Vagina (tissue), 2 donors: ENCODE measurements around the gene KRTAP10-8.

Experiments
- POLR2A ChIP-seq, 2 donors: fragments of 450-650 bp; IDR thresholded peaks; one replicate each; pipeline ENCODE4 v1.6.1; 2017; ENCODE audit warnings: antibody characterized with exemption in 2 of 2, mild to moderate bottlenecking in 2 of 2, moderate library complexity in 2 of 2
- POLR2AphosphoS5 ChIP-seq, 2 donors: sonication (generic); formaldehyde crosslinking; IDR thresholded peaks; one replicate each; pipeline ENCODE4 v1.9.0; 2017; ENCODE audit warnings: antibody characterized with exemption in 2 of 2, mild to moderate bottlenecking in 2 of 2, low read depth in 1 of 2; ENCODE audit not compliant: insufficient read depth in 1 of 2
- TF ChIP-seq, protein P1 (sequence below), 3 experiments: fragments of 450-650 bp in 2 of 3; fragments of 200-600 bp in 1 of 3; sonication (generic) in 1 of 3; IDR thresholded peaks; one replicate each; pipeline ENCODE4 v1.5.1; 2017 to 2019; ENCODE audit warnings: antibody characterized with exemption in 3 of 3, mild to moderate bottlenecking in 2 of 3, moderate library complexity in 2 of 3

DNA sequence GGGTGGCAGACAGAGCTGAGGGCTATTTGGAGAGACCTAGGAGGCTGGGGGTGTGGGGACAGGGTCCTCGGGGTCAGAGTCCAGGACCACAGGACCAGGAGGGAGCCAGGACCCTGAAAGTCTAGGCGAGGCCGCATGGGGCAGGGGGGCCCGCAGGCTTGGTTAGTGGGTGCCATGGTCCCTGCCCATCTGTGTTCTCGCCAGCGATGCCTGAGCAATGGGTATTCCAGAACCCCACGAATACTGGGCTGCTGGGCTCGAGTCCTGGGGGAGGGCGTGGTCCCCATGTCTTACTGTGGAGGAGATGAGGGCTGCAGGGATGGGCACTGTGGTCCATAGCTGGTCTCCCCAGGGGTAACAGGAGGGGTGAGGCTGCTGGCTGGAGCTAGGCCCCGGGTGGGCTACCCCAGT, 21.6 kb upstream of the KRTAP10-8 start:
- TF ChIP-seq, protein P1, sequence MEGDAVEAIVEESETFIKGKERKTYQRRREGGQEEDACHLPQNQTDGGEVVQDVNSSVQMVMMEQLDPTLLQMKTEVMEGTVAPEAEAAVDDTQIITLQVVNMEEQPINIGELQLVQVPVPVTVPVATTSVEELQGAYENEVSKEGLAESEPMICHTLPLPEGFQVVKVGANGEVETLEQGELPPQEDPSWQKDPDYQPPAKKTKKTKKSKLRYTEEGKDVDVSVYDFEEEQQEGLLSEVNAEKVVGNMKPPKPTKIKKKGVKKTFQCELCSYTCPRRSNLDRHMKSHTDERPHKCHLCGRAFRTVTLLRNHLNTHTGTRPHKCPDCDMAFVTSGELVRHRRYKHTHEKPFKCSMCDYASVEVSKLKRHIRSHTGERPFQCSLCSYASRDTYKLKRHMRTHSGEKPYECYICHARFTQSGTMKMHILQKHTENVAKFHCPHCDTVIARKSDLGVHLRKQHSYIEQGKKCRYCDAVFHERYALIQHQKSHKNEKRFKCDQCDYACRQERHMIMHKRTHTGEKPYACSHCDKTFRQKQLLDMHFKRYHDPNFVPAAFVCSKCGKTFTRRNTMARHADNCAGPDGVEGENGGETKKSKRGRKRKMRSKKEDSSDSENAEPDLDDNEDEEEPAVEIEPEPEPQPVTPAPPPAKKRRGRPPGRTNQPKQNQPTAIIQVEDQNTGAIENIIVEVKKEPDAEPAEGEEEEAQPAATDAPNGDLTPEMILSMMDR (IDR thresholded peaks at IDR 0.05): no peak
- TF ChIP-seq POLR2A (IDR thresholded peaks at IDR 0.05) (no peak), POLR2AphosphoS5 (IDR thresholded peaks at IDR 0.05; ENCODE audit: insufficient read depth in 1 of 2, low read depth in 1 of 2) (no peak)
